Activated CD4-positive, alpha-beta T cell treated with anti-CD3 and anti-CD28 coated beads, Interleukin-2, amount 50 U/mL, for 48 hours (primary cell): ENCODE data around the gene PCDHB3.
A peak's percentile ranks its signal among the peaks of the same experiment; 100 is the strongest.
"Not testable (repeated sequence)": the region's sequence is repeated elsewhere in the genome, so short reads cannot be mapped to it uniquely, and the experiment has no call there.

Experiments used
- DNase-seq, 2 experiments: peaks; one replicate each; pipeline ENCODE4 v3.0.0-alpha.2; 2020

The PCDHB3 gene

GRCh38 chr5:141137346-141137745 lies 37.1 kb downstream of the PCDHB3 start:
- not testable (repeated sequence) for DNase-seq

GRCh38 chr5:141149812-141150211 lies 49.5 kb downstream of the PCDHB3 start, which contains the start of gene PCDHB6:
Gene PCDHB6 (plus strand): TSS chr5:141150057. CDS start chr5:141150258, 201 bp downstream.
- peak in 1 of 2 experiments; percentile 9 for DNase-seq

DNA sequence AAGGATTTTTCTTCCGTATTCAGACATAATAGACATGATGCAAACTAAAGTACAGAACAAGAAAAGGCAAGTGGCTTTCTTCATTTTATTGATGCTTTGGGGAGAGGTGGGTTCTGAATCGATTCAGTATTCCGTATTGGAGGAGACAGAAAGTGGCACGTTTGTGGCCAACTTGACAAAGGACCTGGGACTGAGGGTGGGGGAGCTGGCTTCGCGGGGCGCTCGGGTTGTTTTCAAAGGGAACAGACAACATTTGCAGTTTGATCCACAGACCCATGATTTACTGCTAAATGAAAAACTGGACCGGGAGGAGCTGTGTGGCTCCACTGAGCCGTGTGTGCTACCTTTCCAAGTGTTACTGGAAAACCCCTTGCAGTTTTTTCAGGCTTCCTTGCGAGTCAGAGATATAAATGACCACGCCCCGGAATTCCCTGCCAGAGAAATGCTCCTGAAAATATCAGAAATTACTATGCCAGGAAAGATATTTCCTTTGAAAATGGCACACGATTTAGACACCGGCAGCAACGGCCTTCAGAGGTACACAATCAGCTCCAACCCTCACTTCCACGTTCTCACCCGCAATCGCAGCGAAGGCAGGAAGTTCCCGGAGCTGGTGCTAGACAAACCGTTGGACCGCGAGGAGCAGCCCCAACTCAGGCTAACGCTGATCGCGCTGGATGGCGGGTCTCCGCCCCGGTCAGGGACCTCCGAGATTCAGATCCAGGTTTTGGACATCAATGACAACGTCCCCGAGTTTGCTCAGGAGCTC lies 50.1 kb downstream of the PCDHB3 start:
- no peak for DNase-seq

GRCh38 chr5:141150993-141151325 lies 50.7 kb downstream of the PCDHB3 start:
- DNase-seq = no peak

- not testable (repeated sequence) for DNase-seq
Observed at GRCh38 chr5:141151632-141152031, 51.4 kb downstream of the PCDHB3 start.

GRCh38 chr5:141152096-141152495 lies 51.8 kb downstream of the PCDHB3 start:
- not testable (repeated sequence) for DNase-seq
